Measurements from ENCODE around the gene PRKAG2. TPM values are rescaled to one million over a fixed set of nuclear protein-coding genes. Genes with fewer than 3 reads are reported as not detected.

The PRKAG2 gene
- total and polyA plus RNA-seq, 2 donors, result 37.9 to 71.6 TPM

Small RNA genes within 50 kb of the gene (small RNA-seq; reads per million reads assigned to genes)
- not detected for gene RF00019
- gene RNU6-604P, result not detected

Other genes with a start within 250 kb of the PRKAG2 start
- not detected for gene GALNTL5, start 79.3 kb upstream of the PRKAG2 start, total RNA-seq
- not detected for gene GALNTL5, start 79.3 kb upstream of the PRKAG2 start, polyA plus RNA-seq
- gene GALNT11, start 148.6 kb upstream of the PRKAG2 start, total RNA-seq, result 62.3 TPM
- gene GALNT11, start 148.6 kb upstream of the PRKAG2 start, polyA plus RNA-seq, result 43.9 TPM